SIG-M5 treated with dmso at 0.1 percent for 504 hours (cell line): ENCODE data around the gene MYPOP.
A peak's percentile ranks its signal among the peaks of the same experiment; 100 is the strongest.

ENCODE experiments used
- DNase-seq: peaks from one replicate; lab custom pipeline; 2025; ENCODE audit not compliant: unreplicated experiment; lab: John Stamatoyannopoulos, UW

MYPOP gene

GRCh38 chr19:45865269-45865948 lies 37.0 kb downstream of the MYPOP start:
- DNase-seq: no peak

GRCh38 chr19:45864629-45865082 lies 37.8 kb downstream of the MYPOP start:
- no peak for DNase-seq

- DNase-seq: peak; percentile 34
Measured at GRCh38 chr19:45863840-45864628, 38.4 kb downstream of the MYPOP start, which contains the start of gene FOXA3. Gene FOXA3 (plus strand): TSS chr19:45864326. CDS start chr19:45864457, 131 bp downstream.

GRCh38 chr19:45863335-45863839 lies 39.0 kb downstream of the MYPOP start:
- DNase-seq: no peak

- peak; percentile 97 for DNase-seq
Measured at GRCh38 chr19:45862564-45863334, 39.7 kb downstream of the MYPOP start, which contains the start of gene SYMPK. Gene SYMPK (minus strand): TSS chr19:45863147. CDS start chr19:45854495, 8,652 bp downstream.

- no peak for DNase-seq
Measured at GRCh38 chr19:45862271-45862563, 40.2 kb downstream of the MYPOP start.

- DNase-seq: no peak
Measured at GRCh38 chr19:45860359-45861259, 41.8 kb downstream of the MYPOP start.

GRCh38 chr19:45854167-45854778 lies 48.1 kb downstream of the MYPOP start:
- no peak for DNase-seq

- DNase-seq: no peak
Measured at GRCh38 chr19:45852983-45853382, 49.4 kb downstream of the MYPOP start.

GRCh38 chr19:45852145-45852750 lies 50.2 kb downstream of the MYPOP start:
- no peak for DNase-seq

- no peak for DNase-seq
Measured at GRCh38 chr19:45848922-45849321, 53.5 kb downstream of the MYPOP start.

- no peak for DNase-seq
Measured at GRCh38 chr19:45847663-45848062, 54.8 kb downstream of the MYPOP start.

- DNase-seq: no peak
Measured at GRCh38 chr19:45842198-45842597, 60.2 kb downstream of the MYPOP start.
